Left forelimb (tissue), 1 donor: Measurements from ENCODE around the gene SSTR1.

Source experiments
- DNase-seq: peaks from one replicate; pipeline ENCODE4 v3.0.0-alpha.2; 2018; ENCODE audit warnings: low spot score

SSTR1 gene

GRCh38 chr14:38202444-38203191 lies 5.1 kb upstream of the SSTR1 start:
- DNase-seq, result no peak

GRCh38 chr14:38203929-38204718 lies 3.6 kb upstream of the SSTR1 start:
- no peak for DNase-seq

- DNase-seq, result no peak
Observed at GRCh38 chr14:38204719-38205115, 3.0 kb upstream of the SSTR1 start.

GRCh38 chr14:38205119-38205813 lies 2.4 kb upstream of the SSTR1 start:
- no peak for DNase-seq

GRCh38 chr14:38205949-38206665 lies 1.6 kb upstream of the SSTR1 start:
- no peak for DNase-seq

GRCh38 chr14:38206689-38207376 lies 871 bp upstream of the SSTR1 start:
- no peak for DNase-seq

- DNase-seq, result no peak
Observed at GRCh38 chr14:38207377-38207735, 348 bp upstream of the SSTR1 start.

- peak; percentile 66 for DNase-seq
Observed at GRCh38 chr14:38208618-38209562, 1.2 kb downstream of the SSTR1 start.

- no peak for DNase-seq
Observed at GRCh38 chr14:38209572-38210557, 2.2 kb downstream of the SSTR1 start.

- DNase-seq, result no peak
Observed at GRCh38 chr14:38210587-38211216, 3.0 kb downstream of the SSTR1 start.

- DNase-seq, result no peak
Observed at GRCh38 chr14:38211255-38211735, 3.6 kb downstream of the SSTR1 start.

- no peak for DNase-seq
Observed at GRCh38 chr14:38212111-38212510, 4.4 kb downstream of the SSTR1 start.

GRCh38 chr14:38213001-38213400 lies 5.3 kb downstream of the SSTR1 start:
- no peak for DNase-seq

GRCh38 chr14:38217553-38217952 lies 9.8 kb downstream of the SSTR1 start:
- DNase-seq, result no peak

- no peak for DNase-seq
Observed at GRCh38 chr14:38221077-38221476, 13.4 kb downstream of the SSTR1 start.

- DNase-seq, result no peak
Observed at GRCh38 chr14:38224338-38224737, 16.6 kb downstream of the SSTR1 start.

- DNase-seq, result no peak
Observed at GRCh38 chr14:38225946-38226345, 18.2 kb downstream of the SSTR1 start.

- no peak for DNase-seq
Observed at GRCh38 chr14:38226366-38226765, 18.7 kb downstream of the SSTR1 start.

GRCh38 chr14:38233218-38233617 lies 25.5 kb downstream of the SSTR1 start:
- DNase-seq, result no peak
